GM23248 (cell line): Measurements from ENCODE around the gene FBXO46.

Experiments
- EZH2 ChIP-seq: fragments of 200-600 bp; sonication (generic); IDR thresholded peaks from 2 replicates; pipeline ENCODE4 v1.6.1; 2018; ENCODE audit warnings: antibody characterized with exemption, mild to moderate bottlenecking; ENCODE audit not compliant: insufficient read depth, poor library complexity, severe bottlenecking
- EZH2phosphoT487 ChIP-seq: fragments of 200-600 bp; sonication (generic); IDR thresholded peaks from 2 replicates; pipeline ENCODE4 v1.6.1; 2018; ENCODE audit warnings: antibody characterized with exemption, moderate library complexity, mild to moderate bottlenecking, low read depth; ENCODE audit not compliant: insufficient read depth

DNA sequence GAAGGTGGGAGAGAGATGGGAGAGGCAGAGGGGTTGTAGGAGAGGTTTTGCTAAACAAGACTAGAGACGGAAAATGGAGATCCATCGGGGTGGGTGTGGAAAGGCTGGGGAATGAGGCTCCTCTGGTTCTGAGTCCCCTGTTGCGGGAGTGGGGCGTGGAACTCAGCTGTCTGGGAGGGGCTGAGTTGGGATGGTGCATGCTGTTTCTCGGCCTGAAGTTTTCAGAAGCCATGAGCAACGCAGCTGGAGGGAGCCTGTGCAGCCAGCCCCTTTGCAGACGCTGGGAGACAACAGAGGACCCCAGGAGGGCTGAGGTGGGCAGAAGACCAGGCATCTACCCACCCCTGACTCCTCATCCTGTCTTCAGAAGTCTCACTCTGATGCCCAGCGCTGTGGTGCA lies 70.1 kb downstream of the FBXO46 start:
- TF ChIP-seq EZH2 (no peak), EZH2phosphoT487 (no peak)
